CD14-positive monocyte (primary cell): ENCODE results near the gene RGS14. TPM values are rescaled to one million over a fixed set of nuclear protein-coding genes. Genes with fewer than 3 reads are reported as not detected.

Experiments used
- DNase-seq, 3 donors: peaks; one replicate each; pipeline ENCODE4 v3.0.0-alpha.2; 2011 to 2022
- H2AFZ ChIP-seq: 2 replicates; pipeline ENCODE4 v1.6.0; 2012; ENCODE audit warnings: mild to moderate bottlenecking, low read depth, low read length, inconsistent platforms; ENCODE audit not compliant: insufficient read depth, poor library complexity, severe bottlenecking
- H3K27ac ChIP-seq, 2 donors: 1 replicate in 1 of 2; 2 replicates in 1 of 2; pipeline ENCODE4 v1.5.1; 2012 to 2013; ENCODE audit warnings: low read length in 2 of 2, control low read depth in 1 of 2, inconsistent platforms in 1 of 2, low read depth in 1 of 2, mild to moderate bottlenecking in 1 of 2
- H3K27me3 ChIP-seq, 2 donors: one replicate each; pipeline versions ENCODE4 v1.6.0 to v1.6.1; 2011 to 2013; ENCODE audit warnings: low read length in 2 of 2; ENCODE audit not compliant: control insufficient read depth in 2 of 2, insufficient read depth in 2 of 2
- H3K36me3 ChIP-seq, 2 donors: replicated peaks in 1 of 2; 1 replicate in 1 of 2; 2 replicates in 1 of 2; pipeline versions ENCODE4 v1.5.1 to v1.6.1; 2012 to 2013; ENCODE audit warnings: low read length in 2 of 2, control low read depth in 1 of 2, inconsistent platforms in 1 of 2, mild to moderate bottlenecking in 1 of 2; ENCODE audit not compliant: insufficient read depth in 2 of 2, control insufficient read depth in 1 of 2
- H3K4me1 ChIP-seq, 2 donors: 1 replicate in 1 of 2; 2 replicates in 1 of 2; pipeline versions ENCODE4 v1.5.1 to v1.6.1; 2012 to 2013; ENCODE audit warnings: low read length in 2 of 2, control low read depth in 1 of 2, inconsistent platforms in 1 of 2, mild to moderate bottlenecking in 1 of 2, moderate library complexity in 1 of 2; ENCODE audit not compliant: insufficient read depth in 2 of 2, control insufficient read depth in 1 of 2
- H3K4me2 ChIP-seq: replicated peaks from 2 replicates; pipeline ENCODE3; 2012; ENCODE audit warnings: low read length, moderate library complexity, mild to moderate bottlenecking; ENCODE audit not compliant: poor library complexity, severe bottlenecking; ENCODE audit errors: extremely low read depth
- H3K4me3 ChIP-seq, 3 experiments: fragments of 200-600 bp in 1 of 3; sonication (generic) in 1 of 3; replicated peaks in 1 of 3; 1 replicate in 2 of 3; 2 replicates in 1 of 3; pipeline ENCODE4 v1.5.1; 2011 to 2013; ENCODE audit warnings: low read length in 3 of 3, mild to moderate bottlenecking in 3 of 3, control low read depth in 2 of 3, low read depth in 2 of 3, inconsistent platforms in 1 of 3, moderate library complexity in 1 of 3
- H3K79me2 ChIP-seq: 2 replicates; pipeline ENCODE4 v1.6.0; 2012; ENCODE audit warnings: mild to moderate bottlenecking, control low read depth, inconsistent platforms, low read length, moderate library complexity; ENCODE audit not compliant: insufficient read depth
- H3K9ac ChIP-seq: 2 replicates; pipeline ENCODE4 v1.6.0; 2017; ENCODE audit warnings: low read length, mild to moderate bottlenecking; ENCODE audit not compliant: insufficient read depth, poor library complexity, severe bottlenecking
- H3K9me3 ChIP-seq, 2 donors: replicated peaks in 1 of 2; 1 replicate in 1 of 2; 2 replicates in 1 of 2; pipeline versions ENCODE4 v1.5.1 to v1.6.1; 2012 to 2013; ENCODE audit warnings: low read length in 2 of 2, control low read depth in 1 of 2; ENCODE audit not compliant: control insufficient read depth in 1 of 2, insufficient read depth in 1 of 2
- H4K20me1 ChIP-seq: 2 replicates; pipeline ENCODE4 v1.6.0; 2012; ENCODE audit warnings: mild to moderate bottlenecking, low read length, control low read depth, moderate library complexity; ENCODE audit not compliant: insufficient read depth
- H3K27ac Mint-ChIP-seq, 7 donors: one replicate each; pipeline ENCODE4 v1.8.0; 2020; ENCODE audit warnings: mild to moderate bottlenecking in 7 of 7, mixed read lengths in 7 of 7, moderate library complexity in 6 of 7, inconsistent platforms in 2 of 7
- H3K27me3 Mint-ChIP-seq, 3 donors: one replicate each; pipeline ENCODE4 v1.8.0; 2021 to 2022; ENCODE audit warnings: low read depth in 3 of 3, mild to moderate bottlenecking in 3 of 3, mixed read lengths in 3 of 3, moderate library complexity in 3 of 3, inconsistent platforms in 1 of 3
- H3K36me3 Mint-ChIP-seq, 2 donors: one replicate each; pipeline ENCODE4 v1.8.0; 2020; ENCODE audit warnings: mixed read lengths in 2 of 2, inconsistent platforms in 1 of 2, mild to moderate bottlenecking in 1 of 2
- H3K4me1 Mint-ChIP-seq: one replicate; pipeline ENCODE4 v1.8.0; 2020; ENCODE audit warnings: mild to moderate bottlenecking, mixed read lengths
- H3K4me3 Mint-ChIP-seq, 2 donors: one replicate each; pipeline ENCODE4 v1.8.0; 2020; ENCODE audit warnings: mild to moderate bottlenecking in 2 of 2, mixed read lengths in 2 of 2, moderate library complexity in 1 of 2
- H3K9me3 Mint-ChIP-seq, 7 donors: one replicate each; pipeline ENCODE4 v1.8.0; 2020 to 2022; ENCODE audit warnings: mixed read lengths in 7 of 7, mild to moderate bottlenecking in 6 of 7, moderate library complexity in 6 of 7, inconsistent platforms in 2 of 7
- CTCF ChIP-seq: fragments of 200-600 bp; IDR thresholded peaks from one replicate; pipeline ENCODE4 v1.8.0; 2022; ENCODE audit warnings: antibody characterized with exemption, mild to moderate bottlenecking
- WGBS: methylation state at CpG from one replicate; pipeline ENCODE4 v1.1.5; 2013; ENCODE audit warnings: missing lambda C conversion rate; ENCODE audit not compliant: insufficient coverage; 5-methylcytosine and 5-hydroxymethylcytosine counted together
- intact Hi-C, 2 donors: fragments of 100-400 bp; cut with micrococcal nuclease; formaldehyde crosslinking; loops; one replicate each; pipeline versions ENCODE4 v1.15.0 to v1.15.1; 2023
- polyA plus RNA-seq, 3 donors: library from polyadenylated mRNA; depleted of rRNA in 1 of 3; unstranded in 2 of 3; stranded (reverse) in 1 of 3; fragments of 300-500 nt in 2 of 3; fragments of >200 nt in 1 of 3; fragmentation: Illumina TruSeq in 2 of 3; gene quantifications; 1 replicate in 2 of 3; 2 replicates in 1 of 3; pipeline ENCODE4 v1.2.3, GENCODE V29; 2012 to 2021

Gene RGS14
- polyA plus RNA-seq, 3 donors, result 35.4 to 186 (median 43.5) TPM

- Histone ChIP-seq H3K27me3 (no peaks in the 10 kb centered on the region), H3K4me1 (peaks cover 19 to 31% of the 10 kb centered on the region in 2 donors), H3K9ac (no peak overlapping the region), H3K79me2 (peaks cover 25% of the 10 kb centered on the region), H4K20me1 (peaks cover 27% of the 10 kb centered on the region), H3K4me2 (no peak overlapping the region), H2AFZ (no peak overlapping the region), H3K9me3 (peaks cover 4 to 8% of the 10 kb centered on the region in 2 donors), H3K27ac (no peak overlapping the region), H3K4me3 (no peak overlapping the region), H3K36me3 (no peaks in the 10 kb centered on the region)
- WGBS, result 52% methylated on average over 6 of the region's 7 CpGs
- H3K27ac Mint-ChIP-seq, result peak overlapping the region in 2 of 7 donors; percentile 57 to 69
- TF ChIP-seq CTCF, result peak; percentile 91
- peak; percentile 65 to 79 (median 71) for DNase-seq
- intact Hi-C loops, result loop anchor here (10.0 kb wide), 2 partner anchors 187 to 277 kb away; partner anchors contain the start of genes DOK3 (in 1 of the 2) and TMED9 (in 1 of the 2)
- peaks cover 0 to 4% (median 2%) of the 10 kb centered on the region in 3 donors for H3K27me3 Mint-ChIP-seq
- H3K9me3 Mint-ChIP-seq, result peaks cover 7 to 12% (median 10%) of the 10 kb centered on the region in 7 donors
- H3K4me1 Mint-ChIP-seq, result peaks cover 36% of the 10 kb centered on the region
- H3K4me3 Mint-ChIP-seq, result no peak overlapping the region
- peaks cover 16 to 38% of the 10 kb centered on the region in 2 donors for H3K36me3 Mint-ChIP-seq
These were observed 39.8 kb upstream of the RGS14 start for GRCh38 chr5:177317959-177318377.

GRCh38 chr5:177319913-177320588 is 37.7 kb upstream of the RGS14 start:
- Histone ChIP-seq H2AFZ (no peak overlapping the region), H3K36me3 (no peaks in the 10 kb centered on the region), H3K27me3 (no peaks in the 10 kb centered on the region), H3K79me2 (peaks cover 5% of the 10 kb centered on the region), H3K4me2 (no peak overlapping the region), H3K9me3 (peaks cover 4 to 8% of the 10 kb centered on the region in 2 donors), H3K9ac (no peak overlapping the region), H3K27ac (no peak overlapping the region), H3K4me3 (no peak overlapping the region), H3K4me1 (peaks cover 15 to 33% of the 10 kb centered on the region in 2 donors), H4K20me1 (peaks cover 20% of the 10 kb centered on the region)
- DNase-seq, result peak in 2 of 3 donors; percentile 37 to 52
- H3K9me3 Mint-ChIP-seq, result peaks cover 7 to 12% (median 10%) of the 10 kb centered on the region in 7 donors
- peaks cover 0 to 3% (median 2%) of the 10 kb centered on the region in 3 donors for H3K27me3 Mint-ChIP-seq
- WGBS, result 77% methylated on average over 11 of the region's 14 CpGs
- H3K4me1 Mint-ChIP-seq, result peaks cover 39% of the 10 kb centered on the region
- H3K36me3 Mint-ChIP-seq, result peaks cover 22 to 44% of the 10 kb centered on the region in 2 donors
- H3K4me3 Mint-ChIP-seq, result peak overlapping the region in 1 of 2 donors; percentile 5
- H3K27ac Mint-ChIP-seq, result peak overlapping the region in 4 of 7 donors; percentile 25 to 81 (median 38)
- no peak for TF ChIP-seq CTCF
- intact Hi-C loops, result loop anchor here (10.0 kb wide), 2 partner anchors 185 to 275 kb away; partner anchors contain the start of genes DOK3 (in 1 of the 2) and TMED9 (in 1 of the 2)
